Dendritic cell treated with granulocyte-macrophage colony-stimulating factor and Interleukin-4, amounts not matched to agents 40 ng/mL and 50 ng/mL, for 4 days (primary cell): ENCODE data around the gene DBR1.

Source experiments
- H3K27ac Mint-ChIP-seq: one replicate; pipeline ENCODE4 v1.8.0; 2022; ENCODE audit warnings: mild to moderate bottlenecking, mixed read lengths
- H3K27me3 Mint-ChIP-seq: one replicate; pipeline ENCODE4 v1.8.0; 2022; ENCODE audit warnings: mild to moderate bottlenecking, mixed read lengths
- H3K36me3 Mint-ChIP-seq: one replicate; pipeline ENCODE4 v1.8.0; 2022; ENCODE audit warnings: low read depth, mixed read lengths
- H3K4me1 Mint-ChIP-seq: one replicate; pipeline ENCODE4 v1.8.0; 2022; ENCODE audit warnings: low read depth, mixed read lengths
- H3K4me3 Mint-ChIP-seq: one replicate; pipeline ENCODE4 v1.8.0; 2022; ENCODE audit warnings: mild to moderate bottlenecking, moderate library complexity, mixed read lengths
- H3K9me3 Mint-ChIP-seq: one replicate; pipeline ENCODE4 v1.8.0; 2022; ENCODE audit warnings: mixed read lengths
- intact Hi-C: fragments of 100-400 bp; cut with micrococcal nuclease; formaldehyde crosslinking; loops from one replicate; pipeline ENCODE4 v1.15.0; 2022

DBR1 gene

GRCh38 chr3:138125548-138126221 lies 49.0 kb downstream of the DBR1 start:
- Mint-ChIP-seq H3K4me3 (peak overlapping the region; percentile 67), H3K27ac (peak overlapping the region; percentile 91)
- intact Hi-C loops = loop anchor here (2.0 kb wide), 1 partner anchor 13 kb away; no protein-coding TSS in a partner anchor

DNA sequence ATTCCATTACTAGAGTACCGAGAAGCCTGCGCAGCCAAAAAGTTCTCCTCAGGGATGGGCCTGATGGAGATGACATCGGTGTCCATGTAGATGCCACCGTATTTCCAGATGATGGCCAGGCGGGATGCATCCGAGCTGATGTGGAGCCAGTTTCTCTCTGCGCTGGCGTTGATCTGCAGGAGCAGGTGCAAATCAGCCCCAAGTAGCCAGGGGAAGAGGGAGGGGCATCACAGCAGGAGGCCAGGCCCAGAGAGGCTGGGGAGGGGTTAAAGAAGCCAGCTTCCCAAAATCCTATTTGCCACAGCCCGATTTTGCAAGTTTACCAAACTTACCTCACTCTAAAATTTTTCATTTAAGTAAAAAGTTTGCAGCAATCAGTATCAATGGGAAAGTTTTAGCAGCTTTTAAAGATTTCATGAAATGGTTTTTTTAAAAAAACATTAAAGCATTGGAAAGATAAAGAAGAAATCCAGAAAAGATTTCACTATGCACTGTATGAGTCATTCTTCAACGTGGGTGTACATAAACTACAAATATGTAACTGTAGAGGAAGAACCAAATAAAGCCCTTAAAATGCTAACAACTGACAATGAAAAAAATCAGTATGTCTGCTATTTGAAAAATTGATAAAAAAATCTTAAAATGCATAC lies 49.9 kb downstream of the DBR1 start:
- H3K36me3 Mint-ChIP-seq = no peaks in the 10 kb centered on the region
- intact Hi-C loops = loop anchor here (2.0 kb wide), 1 partner anchor 14 kb away; no protein-coding TSS in a partner anchor
- peaks cover 56% of the 10 kb centered on the region for H3K4me1 Mint-ChIP-seq
- H3K4me3 Mint-ChIP-seq = peak overlapping the region; percentile 57
- peak overlapping the region; percentile 91 for H3K27ac Mint-ChIP-seq
- H3K9me3 Mint-ChIP-seq = no peaks in the 10 kb centered on the region
- no peaks in the 10 kb centered on the region for H3K27me3 Mint-ChIP-seq

More at GRCh38 chr3:138125548-138126221, 49.0 kb downstream of the DBR1 start:
- H3K27me3 Mint-ChIP-seq = no peaks in the 10 kb centered on the region
- H3K9me3 Mint-ChIP-seq = no peaks in the 10 kb centered on the region
- peaks cover 56% of the 10 kb centered on the region for H3K4me1 Mint-ChIP-seq
- H3K36me3 Mint-ChIP-seq = no peaks in the 10 kb centered on the region

GRCh38 chr3:138124188-138124587 lies 50.5 kb downstream of the DBR1 start:
- peak overlapping the region; percentile 91 for H3K27ac Mint-ChIP-seq

GRCh38 chr3:138119423-138119766 lies 55.3 kb downstream of the DBR1 start:
- Mint-ChIP-seq H3K36me3 (peaks cover 10% of the 10 kb centered on the region), H3K27ac (no peak overlapping the region), H3K4me3 (no peak overlapping the region), H3K9me3 (no peaks in the 10 kb centered on the region), H3K27me3 (no peaks in the 10 kb centered on the region), H3K4me1 (peaks cover 50% of the 10 kb centered on the region)
- intact Hi-C loops = loop anchor here (5.0 to 10.0 kb wide), 2 partner anchors 68 to 105 kb away; partner anchors contain the start of gene ARMC8

More at GRCh38 chr3:138124188-138124587, 50.5 kb downstream of the DBR1 start:
- no peaks in the 10 kb centered on the region for H3K9me3 Mint-ChIP-seq
- peaks cover 53% of the 10 kb centered on the region for H3K4me1 Mint-ChIP-seq
- no peak overlapping the region for H3K4me3 Mint-ChIP-seq
- no peaks in the 10 kb centered on the region for H3K27me3 Mint-ChIP-seq
- H3K36me3 Mint-ChIP-seq = no peaks in the 10 kb centered on the region
- intact Hi-C loops = loop anchor here (2.0 kb wide), 1 partner anchor 15 kb away; no protein-coding TSS in a partner anchor

GRCh38 chr3:138118612-138119422 lies 55.9 kb downstream of the DBR1 start:
- no peaks in the 10 kb centered on the region for H3K27me3 Mint-ChIP-seq

DNA sequence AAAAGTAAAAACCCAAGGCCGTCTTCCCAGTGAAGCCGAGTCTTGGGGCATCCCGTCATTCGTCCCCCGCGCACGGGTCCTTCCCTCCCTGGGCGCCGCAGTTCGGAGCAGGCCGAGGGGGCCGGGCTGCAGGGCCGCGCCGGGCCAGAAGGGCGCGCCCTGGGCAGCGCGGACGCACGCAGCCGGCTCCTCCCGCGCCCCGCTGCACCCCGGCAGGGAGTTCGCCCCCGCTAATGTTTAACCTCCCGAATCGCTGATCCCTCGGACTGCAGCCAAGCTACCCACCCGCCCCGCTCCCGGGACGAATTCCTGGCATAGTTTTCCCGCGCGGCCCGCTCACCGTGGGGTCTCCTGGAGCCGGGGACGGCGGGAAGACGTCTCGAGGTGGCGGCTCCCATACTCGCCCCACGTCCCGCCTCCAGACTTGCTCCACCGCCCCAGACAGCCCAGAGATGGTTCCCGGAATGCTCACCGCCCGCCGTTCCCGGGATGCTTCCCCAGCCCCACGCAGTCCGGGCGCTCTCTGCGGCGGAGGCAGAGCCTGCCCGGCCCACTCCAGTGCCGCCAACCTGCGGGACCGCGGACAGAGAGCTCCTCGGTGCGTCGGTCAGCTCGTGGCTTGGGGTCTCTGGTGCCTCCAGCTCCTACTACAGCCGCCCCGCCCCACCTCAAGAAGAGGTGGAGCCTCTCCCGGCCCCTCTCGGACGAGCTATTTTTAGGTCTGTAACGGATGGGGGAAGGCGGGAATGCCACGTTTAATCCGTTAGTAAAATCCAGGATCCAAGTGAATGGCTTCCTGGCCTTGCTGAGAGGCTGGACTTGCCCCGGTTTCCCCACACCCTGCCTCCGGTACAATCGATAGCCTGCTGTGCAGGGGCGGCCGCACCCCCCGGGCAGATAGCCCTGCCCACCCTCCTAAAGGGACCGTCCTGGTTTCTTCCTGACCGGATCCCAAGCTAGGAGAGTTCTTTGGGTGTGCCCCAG lies 59.4 kb downstream of the DBR1 start, which contains the start of gene DZIP1L:
Gene DZIP1L, minus strand, starts transcription at position 621 of the 984 bp plus-strand sequence. CDS start 11,637 bp downstream, outside the sequence.
- Mint-ChIP-seq H3K4me3 (peak within 1 kb of the TSS; percentile 98), H3K27me3 (no peaks in the 10 kb centered on the region), H3K4me1 (peaks cover 57% of the 10 kb centered on the region), H3K36me3 (peaks cover 26% of the 10 kb centered on the region), H3K27ac (peak within 1 kb of the TSS; percentile 95), H3K9me3 (no peaks in the 10 kb centered on the region)
- intact Hi-C loops = loop anchor here (1.0 to 10.0 kb wide), 4 partner anchors 34 to 110 kb away; partner anchors contain the start of genes ARMC8 and DBR1

More at GRCh38 chr3:138118612-138119422, 55.9 kb downstream of the DBR1 start:
- Mint-ChIP-seq H3K27ac (no peak overlapping the region), H3K36me3 (peaks cover 10% of the 10 kb centered on the region), H3K4me1 (peaks cover 50% of the 10 kb centered on the region), H3K9me3 (no peaks in the 10 kb centered on the region), H3K4me3 (no peak overlapping the region)
- intact Hi-C loops = loop anchor here (5.0 to 10.0 kb wide), 2 partner anchors 68 to 106 kb away; partner anchors contain the start of gene ARMC8

DNA sequence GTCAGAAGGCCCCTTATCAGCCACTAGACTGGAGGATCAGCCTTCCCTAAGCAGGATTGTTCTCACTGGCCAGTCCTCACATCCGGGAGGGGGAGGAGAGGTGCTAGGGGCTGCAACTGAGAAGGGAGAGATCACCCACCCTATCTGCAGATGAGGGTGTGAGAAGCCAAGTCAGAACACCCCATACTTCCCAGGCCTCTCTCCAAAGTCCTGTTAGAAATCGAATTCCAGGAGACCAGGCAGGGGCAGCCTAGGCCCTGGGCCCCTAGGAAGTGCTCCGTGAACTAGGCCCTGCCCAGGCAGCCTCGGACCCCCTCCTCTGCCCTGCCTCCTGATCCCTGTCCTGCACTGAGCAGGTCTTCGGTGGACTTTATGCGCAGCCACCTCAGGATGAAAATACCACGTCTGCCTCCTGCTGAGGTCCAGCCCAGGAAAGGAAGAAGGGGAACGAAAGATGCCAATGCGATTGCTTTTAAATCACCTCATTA lies 60.2 kb downstream of the DBR1 start:
- H3K4me3 Mint-ChIP-seq = peak overlapping the region; percentile 98
- no peaks in the 10 kb centered on the region for H3K27me3 Mint-ChIP-seq
- H3K27ac Mint-ChIP-seq = peak overlapping the region; percentile 95
- H3K36me3 Mint-ChIP-seq = peaks cover 26% of the 10 kb centered on the region
- intact Hi-C loops = loop anchor here (2.0 to 10.0 kb wide), 2 partner anchors 34 to 110 kb away; no protein-coding TSS in a partner anchor
- H3K9me3 Mint-ChIP-seq = no peaks in the 10 kb centered on the region
- peaks cover 57% of the 10 kb centered on the region for H3K4me1 Mint-ChIP-seq

- no peaks in the 10 kb centered on the region for H3K27me3 Mint-ChIP-seq
- intact Hi-C loops = loop anchor here (10.0 kb wide), 1 partner anchor 111 kb away; no protein-coding TSS in a partner anchor
- H3K27ac Mint-ChIP-seq = peak overlapping the region; percentile 21
- H3K4me3 Mint-ChIP-seq = no peak overlapping the region
- no peaks in the 10 kb centered on the region for H3K9me3 Mint-ChIP-seq
- peaks cover 48% of the 10 kb centered on the region for H3K4me1 Mint-ChIP-seq
- peaks cover 29% of the 10 kb centered on the region for H3K36me3 Mint-ChIP-seq
Measured at GRCh38 chr3:138113326-138113725, 61.4 kb downstream of the DBR1 start.

DNA sequence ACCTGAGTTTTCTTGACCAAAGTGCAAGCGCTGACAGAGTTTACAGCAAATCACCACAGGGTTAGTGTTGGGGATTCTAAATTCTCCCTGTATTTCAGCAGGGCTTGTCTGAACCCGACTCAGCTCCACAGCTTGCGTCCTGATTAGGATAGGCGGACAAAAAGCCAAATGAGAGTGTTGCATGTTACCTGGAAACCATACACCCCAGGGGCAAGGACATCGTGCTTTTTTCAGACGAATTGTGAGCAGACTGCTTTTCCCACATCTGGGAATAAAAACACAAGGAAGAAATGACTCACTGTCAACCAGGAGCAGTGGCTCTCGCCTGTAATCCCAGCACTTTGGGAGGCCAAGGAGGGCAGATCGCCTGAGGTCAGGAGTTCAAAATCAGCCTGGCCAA lies 62.4 kb downstream of the DBR1 start:
- no peaks in the 10 kb centered on the region for H3K27me3 Mint-ChIP-seq
- intact Hi-C loops = loop anchor here (10.0 kb wide), 1 partner anchor 112 kb away; no protein-coding TSS in a partner anchor

More for the DNA sequence above, 62.4 kb downstream of the DBR1 start:
- Mint-ChIP-seq H3K4me3 (no peak overlapping the region), H3K9me3 (no peaks in the 10 kb centered on the region), H3K27ac (no peak overlapping the region), H3K36me3 (peaks cover 39% of the 10 kb centered on the region), H3K4me1 (peaks cover 51% of the 10 kb centered on the region)
